Suprapubic skin (tissue), 3 donors: ENCODE data around the gene ZKSCAN1.

ENCODE experiments used
- CTCF ChIP-seq, 2 donors: fragments of 200-600 bp in 1 of 2; fragments of 450-650 bp in 1 of 2; sonication (generic) in 1 of 2; IDR thresholded peaks; one replicate each; pipeline ENCODE4 v1.5.1; 2016 to 2019; ENCODE audit warnings: antibody characterized with exemption in 2 of 2, mild to moderate bottlenecking in 1 of 2, moderate library complexity in 1 of 2
- EP300 ChIP-seq: sonication (generic); formaldehyde crosslinking; IDR thresholded peaks from one replicate; pipeline ENCODE4 v1.6.1; 2017; ENCODE audit warnings: antibody characterized with exemption
- POLR2A ChIP-seq, 2 donors: fragments of 450-650 bp; IDR thresholded peaks; one replicate each; pipeline ENCODE4 v1.6.1; 2017; ENCODE audit warnings: antibody characterized with exemption in 2 of 2, mild to moderate bottlenecking in 2 of 2, moderate library complexity in 2 of 2

- TF ChIP-seq CTCF (IDR thresholded peaks at IDR 0.05), result no peak
- TF ChIP-seq EP300, result no peak
- TF ChIP-seq POLR2A (IDR thresholded peaks at IDR 0.05), result no peak
These were observed 15.2 kb upstream of the ZKSCAN1 start for GRCh38 chr7:100000239-100000638.
